T-helper 1 cell (primary cell): ENCODE results near the gene UTS2B.

ENCODE experiments used
- DNase-seq, 5 donors: peaks; one replicate each; pipeline ENCODE4 v3.0.0-alpha.2; 2012 to 2020
- total RNA-seq, 4 donors: gene quantifications; one replicate each; lab custom pipeline; 2026; lab: John Stamatoyannopoulos, UW

The UTS2B gene
- total RNA-seq = 0 to 0.61 (median 0.08) reads per million in 4 donors

GRCh38 chr3:191329654-191330529 lies at the start of gene UTS2B:
TSS of gene UTS2B (minus strand) at chr3:191330526. CDS start at chr3:191282189, 48,337 bp downstream.
- peak in 3 of 5 donors; percentile 5 to 35 (median 13) for DNase-seq

GRCh38 chr3:191380001-191380400 lies 49.7 kb upstream of the UTS2B start:
- no peak for DNase-seq

GRCh38 chr3:191379446-191379845 lies 49.1 kb upstream of the UTS2B start:
- no peak for DNase-seq

- DNase-seq = no peak
These were observed 48.0 kb upstream of the UTS2B start for GRCh38 chr3:191378142-191378812.

GRCh38 chr3:191376516-191377141 lies 46.3 kb upstream of the UTS2B start:
- DNase-seq = no peak

- DNase-seq = no peak
These were observed 43.0 kb upstream of the UTS2B start for GRCh38 chr3:191373327-191373726.

- no peak for DNase-seq
These were observed 41.8 kb upstream of the UTS2B start for GRCh38 chr3:191372122-191372521.

- DNase-seq = no peak
These were observed 39.3 kb upstream of the UTS2B start for GRCh38 chr3:191369616-191370010.

- DNase-seq = no peak
These were observed 38.7 kb upstream of the UTS2B start for GRCh38 chr3:191368755-191369615.

GRCh38 chr3:191366675-191367074 lies 36.3 kb upstream of the UTS2B start:
- no peak for DNase-seq

- DNase-seq = no peak
These were observed 32.9 kb upstream of the UTS2B start for GRCh38 chr3:191363221-191363620.

- DNase-seq = peak in 1 of 5 donors; percentile 19
These were observed 32.3 kb upstream of the UTS2B start for GRCh38 chr3:191362524-191363090.

- DNase-seq = no peak
These were observed 31.7 kb upstream of the UTS2B start for GRCh38 chr3:191362037-191362436.

- no peak for DNase-seq
These were observed 31.1 kb upstream of the UTS2B start for GRCh38 chr3:191361456-191361855.

GRCh38 chr3:191360620-191361019 lies 30.3 kb upstream of the UTS2B start:
- DNase-seq = no peak

GRCh38 chr3:191358929-191359328 lies 28.6 kb upstream of the UTS2B start:
- no peak for DNase-seq

GRCh38 chr3:191357909-191358308 lies 27.6 kb upstream of the UTS2B start:
- DNase-seq = no peak

GRCh38 chr3:191356631-191357439 lies 26.5 kb upstream of the UTS2B start:
- no peak for DNase-seq

GRCh38 chr3:191355406-191355805 lies 25.1 kb upstream of the UTS2B start:
- DNase-seq = no peak

GRCh38 chr3:191353022-191353777 lies 22.9 kb upstream of the UTS2B start:
- no peak for DNase-seq
